ENCODE data around the gene FBXO46. TPM values are rescaled to one million over a fixed set of nuclear protein-coding genes. Genes with fewer than 3 reads are reported as not detected.

FBXO46 gene
- total RNA-seq, 2 experiments from 2014 or later, result 17.2 to 17.5 TPM

DNA sequence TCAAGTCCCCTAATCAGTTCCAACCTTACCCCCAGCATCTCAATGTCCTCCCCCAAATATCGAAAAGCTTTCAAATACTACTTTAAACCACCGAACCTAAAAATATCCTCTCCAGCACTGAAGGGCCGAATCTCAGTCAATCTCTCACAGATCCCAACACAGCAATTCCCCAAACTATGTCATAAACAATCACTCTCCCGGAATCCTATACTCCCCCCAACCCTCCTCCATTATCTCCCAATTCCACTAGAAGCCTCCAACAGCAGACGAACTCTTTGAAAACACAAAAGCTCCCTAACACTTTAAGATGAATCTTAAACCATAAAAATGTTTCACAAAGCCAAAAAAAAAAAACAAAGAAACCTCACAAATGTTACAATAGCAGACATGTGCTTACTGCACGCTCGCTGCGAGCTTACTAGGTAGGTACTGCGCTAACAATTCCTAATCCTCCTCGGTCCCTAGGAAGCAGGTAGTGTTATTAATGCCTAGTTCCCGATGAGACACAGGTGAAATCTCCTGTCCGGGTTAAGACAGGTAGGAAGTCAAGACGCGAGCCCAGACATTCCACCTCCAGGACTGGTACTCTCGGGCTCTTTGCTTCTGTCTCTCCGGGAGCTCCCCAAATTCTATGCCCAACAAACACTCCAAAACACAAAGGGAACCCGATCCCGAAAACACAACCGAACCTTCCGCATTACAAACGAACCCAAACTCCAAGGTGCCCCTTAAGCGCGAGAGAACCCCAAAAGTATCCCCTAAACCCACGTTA, 14.2 kb downstream of the FBXO46 start:
- Mint-ChIP-seq H3K27ac (peak overlapping the region; percentile 89), H3K36me3 (ENCODE audit: low read depth) (peaks cover 30% of the 10 kb centered on the region), H3K9me3 (no peaks in the 10 kb centered on the region), H3K4me3 (peak overlapping the region; percentile 90), H3K4me1 (ENCODE audit: low read depth) (peaks cover 42% of the 10 kb centered on the region), H3K27me3 (no peaks in the 10 kb centered on the region)
- POLR2A ChIA-PET, result interaction anchor here (0.6 to 4.0 kb wide), 25 partner anchors 9 to 538 kb away, joined by 3 to 56 read pairs (median 4); partner anchors contain the start of genes BLOC1S3, DMWD, FBXO46 and FOSB
- CTCF ChIA-PET, result interaction anchor here (0.6 to 3.9 kb wide), 6 partner anchors 14 to 238 kb away, joined by 3 to 22 read pairs (median 4); partner anchors contain the start of genes FBXO46 and QPCTL
- Histone ChIP-seq H3K27me3 (ENCODE audit: control insufficient read depth in 1 of 2, insufficient read depth in 2 of 2, low read length in 2 of 2) (no peaks in the 10 kb centered on the region), H3K4me3 (ENCODE audit: low read length) (peak overlapping the region; percentile 78), H3K27ac (ENCODE audit: low read depth in 1 of 2, low read length in 2 of 2) (peak overlapping the region; percentile 56 to 80), H3K4me1 (ENCODE audit: insufficient read depth, low read length) (peaks cover 28% of the 10 kb centered on the region), H3K9me3 (ENCODE audit: control insufficient read depth in 1 of 2, insufficient read depth in 1 of 2, low read length in 2 of 2) (peaks cover 0 to 3% of the 10 kb centered on the region in 2 experiments), H3K36me3 (ENCODE audit: insufficient read depth, low read length) (peaks cover 29% of the 10 kb centered on the region)
- DNase-seq, result peak in 6 of 14 experiments; percentile 8 to 55 (median 29)
- ATAC-seq (ENCODE audit: poor library complexity), result no peak
- intact Hi-C loops (cut with DNase I, micrococcal nuclease), result loop anchor here (1.0 to 5.0 kb wide), 8 partner anchors 14 to 631 kb away; partner anchors contain the start of genes FBXO46 (in 2 of the 2), QPCTL (in 2 of the 2), CCDC61 (in 1 of the 2) and FOXA3 (in 1 of the 2)
- TF ChIP-seq, protein P1, sequence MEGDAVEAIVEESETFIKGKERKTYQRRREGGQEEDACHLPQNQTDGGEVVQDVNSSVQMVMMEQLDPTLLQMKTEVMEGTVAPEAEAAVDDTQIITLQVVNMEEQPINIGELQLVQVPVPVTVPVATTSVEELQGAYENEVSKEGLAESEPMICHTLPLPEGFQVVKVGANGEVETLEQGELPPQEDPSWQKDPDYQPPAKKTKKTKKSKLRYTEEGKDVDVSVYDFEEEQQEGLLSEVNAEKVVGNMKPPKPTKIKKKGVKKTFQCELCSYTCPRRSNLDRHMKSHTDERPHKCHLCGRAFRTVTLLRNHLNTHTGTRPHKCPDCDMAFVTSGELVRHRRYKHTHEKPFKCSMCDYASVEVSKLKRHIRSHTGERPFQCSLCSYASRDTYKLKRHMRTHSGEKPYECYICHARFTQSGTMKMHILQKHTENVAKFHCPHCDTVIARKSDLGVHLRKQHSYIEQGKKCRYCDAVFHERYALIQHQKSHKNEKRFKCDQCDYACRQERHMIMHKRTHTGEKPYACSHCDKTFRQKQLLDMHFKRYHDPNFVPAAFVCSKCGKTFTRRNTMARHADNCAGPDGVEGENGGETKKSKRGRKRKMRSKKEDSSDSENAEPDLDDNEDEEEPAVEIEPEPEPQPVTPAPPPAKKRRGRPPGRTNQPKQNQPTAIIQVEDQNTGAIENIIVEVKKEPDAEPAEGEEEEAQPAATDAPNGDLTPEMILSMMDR (IDR thresholded peaks at IDR 0.05), result no peak

DNA sequence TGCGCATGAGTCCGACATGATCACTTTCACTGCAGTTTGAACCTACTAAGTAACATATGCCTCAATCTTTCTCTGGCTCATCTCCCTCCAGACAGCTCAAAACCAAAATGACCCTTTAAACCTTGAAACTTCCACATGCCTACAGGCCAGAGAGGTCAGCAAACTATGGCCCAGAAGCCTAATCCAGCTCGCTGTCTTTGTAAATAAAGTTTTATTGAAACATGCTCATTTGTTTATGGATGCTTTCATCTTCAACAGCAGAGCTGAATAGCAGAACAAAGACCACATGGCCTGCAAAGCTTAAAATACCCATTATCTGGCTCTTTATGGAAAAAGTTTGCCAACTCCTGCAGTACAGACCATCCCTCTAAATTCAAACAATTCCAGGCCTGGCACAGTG, 15.6 kb downstream of the FBXO46 start:
- Histone ChIP-seq H3K36me3 (ENCODE audit: insufficient read depth, low read length) (peaks cover 33% of the 10 kb centered on the region), H3K9me3 (ENCODE audit: control insufficient read depth in 1 of 2, insufficient read depth in 1 of 2, low read length in 2 of 2) (peaks cover 0 to 5% of the 10 kb centered on the region in 2 experiments), H3K4me3 (ENCODE audit: low read length) (no peak overlapping the region), H3K4me1 (ENCODE audit: insufficient read depth, low read length) (peaks cover 28% of the 10 kb centered on the region), H3K27me3 (ENCODE audit: control insufficient read depth in 1 of 2, insufficient read depth in 2 of 2, low read length in 2 of 2) (no peaks in the 10 kb centered on the region), H3K27ac (ENCODE audit: low read depth in 1 of 2, low read length in 2 of 2) (no peak overlapping the region)
- peak overlapping the region; percentile 10 for H3K27ac Mint-ChIP-seq
- peaks cover 53% of the 10 kb centered on the region for H3K4me1 Mint-ChIP-seq (ENCODE audit: low read depth)
- no peaks in the 10 kb centered on the region for H3K27me3 Mint-ChIP-seq
- DNase-seq, result no peak
- CTCF ChIA-PET, result interaction anchor here (3.9 kb wide), 1 partner anchor 22 kb away, joined by 22 read pairs; the partner anchor contains the start of gene QPCTL
- H3K9me3 Mint-ChIP-seq, result no peaks in the 10 kb centered on the region
- POLR2A ChIA-PET, result interaction anchor here (4.0 kb wide), 1 partner anchor 15 kb away, joined by 56 read pairs; the partner anchor contains the start of gene FBXO46
- H3K36me3 Mint-ChIP-seq (ENCODE audit: low read depth), result peaks cover 38% of the 10 kb centered on the region
- TF ChIP-seq, protein P1 (IDR thresholded peaks at IDR 0.05), result no peak
- ATAC-seq (ENCODE audit: poor library complexity), result no peak
- H3K4me3 Mint-ChIP-seq, result peak overlapping the region; percentile 52
- intact Hi-C loops (cut with DNase I, micrococcal nuclease), result loop anchor here (5.0 kb wide), 4 partner anchors 147 to 632 kb away; partner anchors contain the start of genes CCDC61 (in 1 of the 2), FOXA3 (in 1 of the 2), MARK4 (in 1 of the 2) and PPP5C (in 1 of the 2)

DNA sequence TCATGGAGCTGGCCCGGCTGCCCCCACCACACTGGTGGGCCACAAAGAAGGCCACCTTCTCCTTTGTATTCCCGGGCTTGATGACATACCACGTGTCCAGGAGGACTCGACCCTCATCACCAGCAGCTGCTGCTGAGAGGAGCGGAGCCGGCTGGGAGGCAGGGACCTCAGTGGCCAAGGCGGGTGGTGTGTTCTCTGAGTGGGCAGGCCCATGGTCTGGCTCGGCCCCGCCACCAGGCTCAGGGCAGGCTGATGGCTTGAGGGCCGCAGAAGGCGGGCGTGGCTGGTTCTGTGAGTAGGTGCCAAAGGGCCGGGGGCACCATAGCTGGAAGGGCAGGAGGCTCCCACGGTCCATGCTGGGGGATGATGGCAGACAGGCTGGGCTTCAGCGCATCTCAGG, 17.6 kb downstream of the FBXO46 start:
- H3K9me3 Mint-ChIP-seq, result no peaks in the 10 kb centered on the region
- H3K4me3 Mint-ChIP-seq, result no peak overlapping the region
- no peak overlapping the region for H3K4me3 ChIP-seq (ENCODE audit: low read length)
- ChIA-PET POLR2A (no interaction called here), CTCF (no interaction called here)
- DNase-seq, result peak in 1 of 14 experiments; percentile 34
- peaks cover 29% of the 10 kb centered on the region for H3K36me3 Mint-ChIP-seq (ENCODE audit: low read depth)
- peaks cover 44% of the 10 kb centered on the region for H3K4me1 Mint-ChIP-seq (ENCODE audit: low read depth)
- intact Hi-C loops (cut with DNase I, micrococcal nuclease), result no loop called here
- no peak for ATAC-seq (ENCODE audit: poor library complexity)
- H3K27ac Mint-ChIP-seq, result no peak overlapping the region
- TF ChIP-seq, protein P1 (IDR thresholded peaks at IDR 0.05), result no peak
- H3K9me3 ChIP-seq (ENCODE audit: control insufficient read depth in 1 of 2, insufficient read depth in 1 of 2, low read length in 2 of 2), result peaks cover 0 to 5% of the 10 kb centered on the region in 2 experiments
- no peaks in the 10 kb centered on the region for H3K27me3 ChIP-seq (ENCODE audit: control insufficient read depth in 1 of 2, insufficient read depth in 2 of 2, low read length in 2 of 2)
- peaks cover 31% of the 10 kb centered on the region for H3K36me3 ChIP-seq (ENCODE audit: insufficient read depth, low read length)
- H3K4me1 ChIP-seq (ENCODE audit: insufficient read depth, low read length), result peaks cover 23% of the 10 kb centered on the region
- H3K27me3 Mint-ChIP-seq, result no peaks in the 10 kb centered on the region
- no peak overlapping the region for H3K27ac ChIP-seq (ENCODE audit: low read depth in 1 of 2, low read length in 2 of 2)

All from CD4-positive, alpha-beta T cell (primary cell).